ENCODE results near the gene KRTAP29-1. TPM values are rescaled to one million over a fixed set of nuclear protein-coding genes. Genes with fewer than 3 reads are reported as not detected.

Gene KRTAP29-1
- total and polyA plus RNA-seq, 9 donors = not detected

DNA sequence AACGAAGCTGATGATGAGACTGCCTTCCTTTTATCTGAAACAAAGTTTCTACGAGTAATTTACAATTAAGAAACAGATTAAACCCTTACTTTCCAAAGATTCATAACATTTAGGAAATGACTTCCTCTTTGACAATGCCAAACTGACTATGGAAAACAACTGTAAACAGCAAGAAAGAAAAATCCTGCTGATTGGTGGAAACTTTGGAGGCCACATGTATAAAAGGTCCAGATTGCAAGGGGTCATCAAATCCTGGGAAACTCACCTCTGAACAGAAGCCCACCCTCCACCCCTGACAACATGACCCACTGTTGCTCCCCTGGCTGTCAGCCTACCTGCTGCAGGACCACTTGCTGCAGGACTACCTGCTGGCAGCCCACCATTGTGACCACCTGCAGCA, 37.6 kb downstream of the KRTAP29-1 start, which contains the start of gene KRTAP9-6:
Gene KRTAP9-6 (plus strand): TSS at position 301 of the 400 bp plus-strand sequence. CDS start 0 bp downstream, at position 301.
- no peaks in the 10 kb centered on the region for H3K36me3 ChIP-seq
- H3K4me1 ChIP-seq (ENCODE audit: insufficient read depth) = no peaks in the 10 kb centered on the region
- H3K27ac ChIP-seq = no peak within 1 kb of the TSS
- H3K9me3 ChIP-seq = no peaks in the 10 kb centered on the region
- H3K27me3 ChIP-seq = no peaks in the 10 kb centered on the region
- TF ChIP-seq POLR2A (IDR thresholded peaks at IDR 0.05) (no peak), EP300 (IDR thresholded peaks at IDR 0.05) (no peak)
- TF ChIP-seq, protein P1, sequence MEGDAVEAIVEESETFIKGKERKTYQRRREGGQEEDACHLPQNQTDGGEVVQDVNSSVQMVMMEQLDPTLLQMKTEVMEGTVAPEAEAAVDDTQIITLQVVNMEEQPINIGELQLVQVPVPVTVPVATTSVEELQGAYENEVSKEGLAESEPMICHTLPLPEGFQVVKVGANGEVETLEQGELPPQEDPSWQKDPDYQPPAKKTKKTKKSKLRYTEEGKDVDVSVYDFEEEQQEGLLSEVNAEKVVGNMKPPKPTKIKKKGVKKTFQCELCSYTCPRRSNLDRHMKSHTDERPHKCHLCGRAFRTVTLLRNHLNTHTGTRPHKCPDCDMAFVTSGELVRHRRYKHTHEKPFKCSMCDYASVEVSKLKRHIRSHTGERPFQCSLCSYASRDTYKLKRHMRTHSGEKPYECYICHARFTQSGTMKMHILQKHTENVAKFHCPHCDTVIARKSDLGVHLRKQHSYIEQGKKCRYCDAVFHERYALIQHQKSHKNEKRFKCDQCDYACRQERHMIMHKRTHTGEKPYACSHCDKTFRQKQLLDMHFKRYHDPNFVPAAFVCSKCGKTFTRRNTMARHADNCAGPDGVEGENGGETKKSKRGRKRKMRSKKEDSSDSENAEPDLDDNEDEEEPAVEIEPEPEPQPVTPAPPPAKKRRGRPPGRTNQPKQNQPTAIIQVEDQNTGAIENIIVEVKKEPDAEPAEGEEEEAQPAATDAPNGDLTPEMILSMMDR (IDR thresholded peaks at IDR 0.05) = no peak
- DNase-seq = no peak
- intact Hi-C loops (cut with DNase I) = no loop called here
- H3K4me3 ChIP-seq = no peak within 1 kb of the TSS
- WGBS, 3 donors = 31 to 45% (median 37%) methylated on average over 2 of the region's 2 CpGs

GRCh38 chr17:41264599-41264998, 38.1 kb downstream of the KRTAP29-1 start:
- TF ChIP-seq, protein P1 (IDR thresholded peaks at IDR 0.05) = no peak
- no peak for TF ChIP-seq EP300 (IDR thresholded peaks at IDR 0.05)
- no peak for TF ChIP-seq POLR2A (IDR thresholded peaks at IDR 0.05)
- WGBS, 3 donors = 74 to 81% (median 76%) methylated on average over 3 of the region's 3 CpGs
- H3K4me1 ChIP-seq (ENCODE audit: insufficient read depth) = no peaks in the 10 kb centered on the region
- no peak overlapping the region for H3K27ac ChIP-seq
- DNase-seq = no peak
- intact Hi-C loops (cut with DNase I) = no loop called here
- H3K36me3 ChIP-seq = no peaks in the 10 kb centered on the region
- no peaks in the 10 kb centered on the region for H3K27me3 ChIP-seq
- H3K9me3 ChIP-seq = no peaks in the 10 kb centered on the region
- H3K4me3 ChIP-seq = no peak overlapping the region

DNA sequence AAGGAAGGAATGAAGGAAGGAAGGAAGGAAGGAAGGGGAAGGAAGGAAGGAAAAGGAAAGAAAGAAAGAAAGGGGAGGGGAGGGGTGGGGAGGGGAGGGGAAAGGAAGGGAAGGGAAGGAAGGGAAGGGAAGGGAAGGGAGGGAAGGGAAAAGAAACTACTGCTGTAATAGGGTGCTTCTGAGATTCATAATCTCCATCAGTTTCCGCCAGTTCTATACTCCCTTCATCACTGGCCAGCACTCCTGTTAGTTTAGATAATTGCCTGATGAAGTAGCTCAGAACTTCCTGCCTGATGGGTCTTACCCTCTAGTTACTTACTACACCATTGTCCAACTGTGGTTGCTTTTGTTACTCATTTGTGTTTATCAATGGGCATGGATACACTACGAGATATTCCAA, 39.4 kb downstream of the KRTAP29-1 start:
- no peak overlapping the region for H3K27ac ChIP-seq
- no peaks in the 10 kb centered on the region for H3K36me3 ChIP-seq
- H3K9me3 ChIP-seq = no peaks in the 10 kb centered on the region
- intact Hi-C loops (cut with DNase I) = no loop called here
- TF ChIP-seq EP300 (IDR thresholded peaks at IDR 0.05) (no peak), POLR2A (IDR thresholded peaks at IDR 0.05) (no peak)
- TF ChIP-seq, protein P1 (IDR thresholded peaks at IDR 0.05) = no peak
- H3K27me3 ChIP-seq = no peaks in the 10 kb centered on the region
- no peak overlapping the region for H3K4me3 ChIP-seq
- H3K4me1 ChIP-seq (ENCODE audit: insufficient read depth) = no peaks in the 10 kb centered on the region
- DNase-seq = no peak
- 75 to 88% (median 75%) methylated on average over 2 of the region's 2 CpGs for WGBS, 3 donors

- Histone ChIP-seq H3K27ac (no peak overlapping the region), H3K4me3 (no peak overlapping the region), H3K9me3 (no peaks in the 10 kb centered on the region), H3K36me3 (no peaks in the 10 kb centered on the region), H3K27me3 (no peaks in the 10 kb centered on the region), H3K4me1 (ENCODE audit: insufficient read depth) (no peaks in the 10 kb centered on the region)
- DNase-seq = no peak
- intact Hi-C loops (cut with DNase I) = no loop called here
- TF ChIP-seq, protein P1 (IDR thresholded peaks at IDR 0.05) = no peak
- TF ChIP-seq POLR2A (IDR thresholded peaks at IDR 0.05) (no peak), EP300 (IDR thresholded peaks at IDR 0.05) (no peak)
Observed at GRCh38 chr17:41258406-41258805, 44.2 kb downstream of the KRTAP29-1 start.

All from ovary (tissue), 9 donors.